Loucy (cell line): ENCODE data around the gene SAE1.

Experiments
- CTCF ChIP-seq: fragments of 200-600 bp; sonication (generic); conservative IDR thresholded peaks from 2 replicates; pipeline ENCODE4 v1.5.1; 2014; ENCODE audit warnings: mild to moderate bottlenecking, antibody characterized with exemption, low read length
- EZH2phosphoT487 ChIP-seq: fragments of 200-600 bp; IDR thresholded peaks from 2 replicates; pipeline ENCODE4 v1.6.1; 2018; ENCODE audit warnings: antibody characterized with exemption, mild to moderate bottlenecking, moderate library complexity, borderline replicate concordance

- TF ChIP-seq CTCF (no peak), EZH2phosphoT487 (no peak)
These were observed 26.0 kb upstream of the SAE1 start for GRCh38 chr19:47104680-47105079.
